HepG2 (cell line): Measurements from ENCODE around the gene ANKDD1A. TPM values are rescaled to one million over a fixed set of nuclear protein-coding genes. Genes with fewer than 3 reads are reported as not detected.

Source experiments
- ATAC-seq: fragments of 200-7000 bp; cut with Tn5 transposase; 3 replicates; pipeline ENCODE4 v1.9.1; 2020; ENCODE audit warnings: mild to moderate bottlenecking, moderate library complexity
- BruUV-seq: library from RNA; stranded (reverse); fragments of 400-500 nt; replicated peaks from 2 replicates; lab custom pipeline; 2021; lab: Mats Ljungman, UMichigan
- CTCF ChIA-PET: fragments of 300-600 bp; formaldehyde crosslinking; extraction: SDS; loops from one replicate; lab custom pipeline; 2021; ENCODE audit warnings: low total read pairs, inconsistent platforms, low intra/inter-chr PET ratio; lab: Yijun Ruan, JAX
- POLR2A ChIA-PET: fragments of 350-600 bp; sonication (Branson Sonifier 250); formaldehyde crosslinking; loops from one replicate; lab custom pipeline; 2020; ENCODE audit warnings: antibody characterized with exemption, inconsistent platforms; lab: Yijun Ruan, JAX
- DNase-seq: peaks from one replicate; pipeline ENCODE4 v3.0.0-alpha.2; 2015; ENCODE audit warnings: low spot score
- FAIRE-seq: peaks from 3 replicates; lab custom pipeline; 2011; peaks lifted over from hg19 to GRCh38; lab: Jason Lieb, UNC
- H2AFZ ChIP-seq: one replicate; pipeline ENCODE4 v1.6.1; 2011; ENCODE audit warnings: low read length, inconsistent platforms
- H3K27ac ChIP-seq: fragments of 300-600 bp; 3 replicates; pipeline ENCODE4 v1.8.0; 2011; ENCODE audit warnings: mixed run types, mild to moderate bottlenecking, mixed read lengths, low read length, inconsistent platforms; ENCODE audit not compliant: insufficient read depth; ENCODE audit errors: extremely low read length
- H3K27me3 ChIP-seq, 2 experiments: fragments of 200-600 bp in 1 of 2; 2 replicates in 1 of 2; 3 replicates in 1 of 2; pipeline versions ENCODE4 v1.6.0 to v1.8.0; 2011; ENCODE audit warnings: low read length in 2 of 2, mild to moderate bottlenecking in 2 of 2, moderate library complexity in 2 of 2, inconsistent platforms in 1 of 2; ENCODE audit not compliant: insufficient read depth in 2 of 2, control insufficient read depth in 1 of 2
- H3K36me3 ChIP-seq, 2 experiments: fragments of 200-600 bp in 1 of 2; replicated peaks in 1 of 2; 2 replicates in 1 of 2; 3 replicates in 1 of 2; pipeline versions ENCODE4 v1.5.1 to v1.8.0; 2011; ENCODE audit warnings: low read length in 2 of 2, inconsistent platforms in 1 of 2; ENCODE audit not compliant: insufficient read depth in 2 of 2, control insufficient read depth in 1 of 2
- H3K4me1 ChIP-seq: 2 replicates; pipeline ENCODE4 v1.5.1; 2012; ENCODE audit warnings: low read length, inconsistent platforms; ENCODE audit not compliant: insufficient read depth
- H3K4me2 ChIP-seq: 2 replicates; pipeline ENCODE4 v1.6.0; 2011; ENCODE audit warnings: low read depth, low read length, inconsistent platforms
- H3K4me3 ChIP-seq, 3 experiments: fragments of 200-600 bp in 1 of 3; sonication (generic), shearing (Covaris generic) in 1 of 3; replicated peaks in 1 of 3; 2 replicates each; pipeline ENCODE4 v1.5.1; 2011 to 2016; ENCODE audit warnings: low read length in 3 of 3, inconsistent platforms in 2 of 3, low read depth in 2 of 3, mild to moderate bottlenecking in 2 of 3, control low read depth in 1 of 3, mixed read lengths in 1 of 3; ENCODE audit not compliant: insufficient read depth in 1 of 3
- H3K79me2 ChIP-seq: one replicate; pipeline ENCODE4 v1.6.1; 2011; ENCODE audit warnings: low read length, inconsistent platforms; ENCODE audit not compliant: insufficient read depth
- H3K9ac ChIP-seq: 2 replicates; pipeline ENCODE4 v1.6.0; 2011; ENCODE audit warnings: mild to moderate bottlenecking, low read depth, low read length, inconsistent platforms; ENCODE audit not compliant: insufficient read depth
- H3K9me3 ChIP-seq: 2 replicates; pipeline ENCODE4 v1.5.1; 2012; ENCODE audit warnings: mild to moderate bottlenecking, low read length
- H4K20me1 ChIP-seq: 2 replicates; pipeline ENCODE4 v1.6.0; 2011; ENCODE audit warnings: inconsistent platforms, mild to moderate bottlenecking, low read length, moderate library complexity; ENCODE audit not compliant: insufficient read depth
- CHCHD3 ChIP-seq: sonication (generic); formaldehyde crosslinking; IDR thresholded peaks from 2 replicates; pipeline ENCODE4 v1.8.0; 2022; ENCODE audit warnings: mild to moderate bottlenecking, missing genetic modification reagents, moderate library complexity
- CREB1 ChIP-seq, 2 experiments: fragments of 450-650 bp in 1 of 2; IDR thresholded peaks; 2 replicates each; pipeline ENCODE4 v1.6.1; 2016 to 2017; ENCODE audit warnings: control low read depth in 1 of 2, mild to moderate bottlenecking in 1 of 2, missing compliant biosample characterization in 1 of 2, missing genetic modification characterization in 1 of 2
- FIP1L1 ChIP-seq: fragments of 200-400 bp; formaldehyde crosslinking; IDR thresholded peaks from 2 replicates; pipeline ENCODE4 v1.6.1; 2018; ENCODE audit warnings: low read depth, mild to moderate bottlenecking, low read length, moderate library complexity, borderline replicate concordance; ENCODE audit not compliant: insufficient read depth
- FOXK1 ChIP-seq: sonication (generic); formaldehyde crosslinking; IDR thresholded peaks from 2 replicates; pipeline ENCODE4 v1.4.0; 2020; ENCODE audit warnings: low read depth, missing genetic modification reagents, borderline replicate concordance
- HNRNPLL ChIP-seq: fragments of 200-400 bp; formaldehyde crosslinking; IDR thresholded peaks from 2 replicates; pipeline ENCODE4 v1.6.1; 2017; ENCODE audit warnings: mild to moderate bottlenecking, low read depth, low read length; ENCODE audit not compliant: poor library complexity, severe bottlenecking
- HNRNPUL1 ChIP-seq: fragments of 200-400 bp; formaldehyde crosslinking; IDR thresholded peaks from 2 replicates; pipeline ENCODE4 v1.6.1; 2017; ENCODE audit warnings: low read depth, mild to moderate bottlenecking, low read length, moderate library complexity
- IKZF4 ChIP-seq: sonication (generic); formaldehyde crosslinking; IDR thresholded peaks from 2 replicates; pipeline ENCODE4 v1.5.1; 2020; ENCODE audit warnings: borderline replicate concordance, mild to moderate bottlenecking, low read depth, missing genetic modification reagents; ENCODE audit errors: not compliant biosample characterization
- KLF11 ChIP-seq: IDR thresholded peaks from 2 replicates; pipeline ENCODE4 v1.6.1; 2016; ENCODE audit warnings: missing compliant biosample characterization
- MIXL1 ChIP-seq: IDR thresholded peaks from 2 replicates; pipeline ENCODE4 v1.6.1; 2016
- U2AF1 ChIP-seq: fragments of 200-400 bp; formaldehyde crosslinking; optimal IDR thresholded peaks from 2 replicates; pipeline ENCODE3; 2017; ENCODE audit warnings: mild to moderate bottlenecking, low read depth, low read length
- ZFP90 ChIP-seq: sonication (generic); formaldehyde crosslinking; IDR thresholded peaks from 2 replicates; pipeline ENCODE4 v1.8.0; 2022; ENCODE audit warnings: missing genetic modification reagents, mild to moderate bottlenecking, inconsistent platforms, borderline replicate concordance
- ZNF367 ChIP-seq: sonication (generic); formaldehyde crosslinking; IDR thresholded peaks from 2 replicates; pipeline ENCODE4 v1.4.0; 2020; ENCODE audit warnings: missing genetic modification reagents, borderline replicate concordance
- ZNF562 ChIP-seq: sonication (generic); formaldehyde crosslinking; IDR thresholded peaks from 2 replicates; pipeline ENCODE4 v1.8.0; 2022; ENCODE audit warnings: missing genetic modification reagents, borderline replicate concordance
- ZNF766 ChIP-seq: sonication (generic); formaldehyde crosslinking; IDR thresholded peaks from 2 replicates; pipeline ENCODE4 v1.5.0; 2020; ENCODE audit warnings: missing genetic modification reagents, borderline replicate concordance
- ZNF891 ChIP-seq: sonication (generic); formaldehyde crosslinking; IDR thresholded peaks from 2 replicates; pipeline ENCODE4 v1.5.0; 2020; ENCODE audit warnings: mild to moderate bottlenecking, missing genetic modification reagents
- ZSCAN5A ChIP-seq: sonication (generic); formaldehyde crosslinking; IDR thresholded peaks from 2 replicates; pipeline ENCODE4 v1.8.0; 2022; ENCODE audit warnings: mild to moderate bottlenecking, missing genetic modification reagents, borderline replicate concordance
- WGBS: methylation state at CpG from one replicate; pipeline ENCODE4 v1.1.6; 2017; ENCODE audit warnings: low lambda C conversion rate; 5-methylcytosine and 5-hydroxymethylcytosine counted together
- in situ Hi-C: cut with HindIII; loops from 2 replicates; pipeline ENCODE4 v1.10.0; 2017; ENCODE audit warnings: low pct_unique_long_range_greater_than_20kb; ENCODE audit not compliant: extremely low pct_ligation_motif_present
- intact Hi-C: fragments of 100-400 bp; cut with micrococcal nuclease; formaldehyde crosslinking; loops from one replicate; pipeline ENCODE4 v1.10.0; 2022; ENCODE audit not compliant: unreplicated experiment
- polyA plus RNA-seq, 8 experiments: library from polyadenylated mRNA; depleted of rRNA in 3 of 8; stranded (reverse) in 7 of 8; unstranded in 1 of 8; fragments of >200 nt; fragmentation: Illumina TruSeq in 4 of 8; extraction: Trizol in 4 of 8; gene quantifications; 2 replicates each; pipeline versions ENCODE4 v1.2.1 to v1.2.3, GENCODE V29; 2011 to 2016; ENCODE audit warnings: low read depth in 4 of 8, missing spikeins in 1 of 8, mixed read lengths in 1 of 8; ENCODE audit not compliant: insufficient read depth in 1 of 8
- total RNA-seq, 5 experiments: library from RNA; depleted of rRNA; stranded (reverse); fragments of >200 nt; fragmentation: Illumina TruSeq; extraction: Trizol; gene quantifications; 2 replicates each; pipeline ENCODE4 v1.2.3, GENCODE V29; 2016; ENCODE audit warnings: low read depth in 1 of 5

ANKDD1A gene
- total and polyA plus RNA-seq, 2 of the 13 experiments (the other 11 are each of a cell fraction or from before 2014, with no cell fraction given), result 0.11 to 0.48 TPM

- H2AFZ ChIP-seq, result no peak overlapping the region
- DNase-seq (no peak), FAIRE-seq (no peak), ATAC-seq (no peak)
- in situ Hi-C loops, result no loop called here
- no peak overlapping the region for H3K27ac ChIP-seq
- H3K27me3 ChIP-seq, result peaks cover 1 to 6% of the 10 kb centered on the region in 2 experiments; a peak in 2 of 5 replicates
- no peak overlapping the region for H3K4me3 ChIP-seq
- H3K9ac ChIP-seq, result no peak overlapping the region
- 33% methylated on average over 5 of the region's 5 CpGs for WGBS
- TF ChIP-seq CREB1 (IDR thresholded peaks at IDR 0.05) (0 out of 2 replicates have a peak, but pooled peaks have one; percentile 25), CREB1 (CRISPR knock-in tag; IDR thresholded peaks at IDR 0.05) (no peak), KLF11 (CRISPR knock-in tag) (no peak)
- intact Hi-C loops, result no loop called here
- H3K9me3 ChIP-seq, result no peaks in the 10 kb centered on the region
- POLR2A ChIA-PET, result interaction anchor here (1.4 kb wide), 1 partner anchor 9 kb away, joined by 8 read pairs; no protein-coding TSS in a partner anchor
- no peaks in the 10 kb centered on the region for H3K79me2 ChIP-seq
- no peaks in the 10 kb centered on the region for H3K36me3 ChIP-seq
- peaks cover 22% of the 10 kb centered on the region for H3K4me1 ChIP-seq
- CTCF ChIA-PET, result no interaction called here
- no peaks in the 10 kb centered on the region for H4K20me1 ChIP-seq
- BruUV-seq, result no TSS peak
- no peak overlapping the region for H3K4me2 ChIP-seq
Measured at GRCh38 chr15:64884679-64885078, 27.0 kb upstream of the ANKDD1A start.

GRCh38 chr15:64888336-64888735, 23.4 kb upstream of the ANKDD1A start:
- no TSS peak for BruUV-seq
- intact Hi-C loops (no loop called here), in situ Hi-C loops (no loop called here)
- H3K27ac ChIP-seq, result no peak overlapping the region
- H2AFZ ChIP-seq, result no peak overlapping the region
- no CpG with 5 or more reads among the region's 6 CpGs for WGBS
- peaks cover 1 to 15% of the 10 kb centered on the region in 2 experiments; a peak in 2 of 5 replicates for H3K27me3 ChIP-seq
- no peak for ATAC-seq
- H3K79me2 ChIP-seq, result no peaks in the 10 kb centered on the region
- H3K4me1 ChIP-seq, result peaks cover 27% of the 10 kb centered on the region
- no peak for FAIRE-seq
- H4K20me1 ChIP-seq, result no peaks in the 10 kb centered on the region
- no peak overlapping the region for H3K4me3 ChIP-seq
- no peak overlapping the region for H3K9ac ChIP-seq
- POLR2A ChIA-PET, result interaction anchor here (0.6 kb wide), 1 partner anchor 947 kb away, joined by 3 read pairs; no protein-coding TSS in a partner anchor
- CTCF ChIA-PET, result no interaction called here
- H3K4me2 ChIP-seq, result no peak overlapping the region
- TF ChIP-seq HNRNPLL, result no peak
- no peak for TF ChIP-seq CHCHD3 (CRISPR knock-in tag)
- TF ChIP-seq ZNF891 (CRISPR knock-in tag), result no peak
- no peak for TF ChIP-seq CREB1 (IDR thresholded peaks at IDR 0.05)
- no peak for TF ChIP-seq CREB1 (CRISPR knock-in tag; IDR thresholded peaks at IDR 0.05)
- TF ChIP-seq HNRNPUL1, result no peak
- TF ChIP-seq U2AF1, result no peak
- TF ChIP-seq ZSCAN5A (CRISPR knock-in tag), result no peak
- TF ChIP-seq FOXK1 (CRISPR knock-in tag), result no peak
- no peak for TF ChIP-seq ZFP90 (CRISPR knock-in tag)
- no peak for TF ChIP-seq ZNF367
- no peak for TF ChIP-seq MIXL1 (CRISPR knock-in tag)
- TF ChIP-seq ZNF766 (CRISPR knock-in tag), result no peak
- no peak for TF ChIP-seq IKZF4 (CRISPR knock-in tag)
- no peak for TF ChIP-seq ZNF562 (CRISPR knock-in tag)
- TF ChIP-seq FIP1L1, result no peak
- no peaks in the 10 kb centered on the region for H3K36me3 ChIP-seq
- H3K9me3 ChIP-seq, result no peaks in the 10 kb centered on the region
- DNase-seq, result no peak
